Fibroblast of mammary gland (primary cell): Measurements from ENCODE around the gene MCCC1.

Experiments used
- DNase-seq: peaks from one replicate; pipeline ENCODE4 v3.0.0-alpha.2; 2010; ENCODE audit warnings: low read depth
- H3K4me3 ChIP-seq: 2 replicates; pipeline ENCODE4 v1.5.1; 2011; ENCODE audit warnings: low read depth, mild to moderate bottlenecking, low read length, moderate library complexity; ENCODE audit not compliant: control insufficient read depth
- TF ChIP-seq, protein P1 (sequence below): conservative IDR thresholded peaks from 2 replicates; pipeline ENCODE4 v1.5.1; 2011; ENCODE audit warnings: low read depth, low read length, inconsistent platforms; ENCODE audit not compliant: control insufficient read depth, insufficient read depth

MCCC1 gene

DNA sequence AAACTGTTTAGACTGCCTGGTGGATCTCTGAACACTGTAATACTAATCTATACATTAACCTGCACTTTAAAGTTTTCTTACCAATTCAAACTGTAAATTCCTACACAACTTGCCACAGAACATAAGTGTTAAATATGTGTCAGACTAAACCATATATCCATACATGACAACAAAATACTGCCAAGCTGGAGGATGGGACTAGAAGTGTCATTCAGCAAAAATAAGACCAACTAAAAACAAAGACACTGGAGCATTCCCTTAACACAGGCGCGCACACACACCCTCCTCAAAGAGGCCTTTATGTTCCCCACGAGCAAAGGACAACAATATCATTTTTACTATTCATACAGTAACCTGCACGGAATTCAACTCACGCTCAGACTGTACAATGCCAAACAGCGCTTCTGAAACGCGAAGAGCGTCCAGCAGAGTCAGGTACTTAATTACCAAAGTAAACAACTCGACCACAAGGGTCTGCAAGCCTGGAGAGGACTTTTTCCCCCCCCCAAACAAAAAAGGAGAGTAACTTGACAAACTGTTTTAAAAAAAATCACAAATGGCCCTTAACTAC, 120.1 kb downstream of the MCCC1 start:
- TF ChIP-seq, protein P1, sequence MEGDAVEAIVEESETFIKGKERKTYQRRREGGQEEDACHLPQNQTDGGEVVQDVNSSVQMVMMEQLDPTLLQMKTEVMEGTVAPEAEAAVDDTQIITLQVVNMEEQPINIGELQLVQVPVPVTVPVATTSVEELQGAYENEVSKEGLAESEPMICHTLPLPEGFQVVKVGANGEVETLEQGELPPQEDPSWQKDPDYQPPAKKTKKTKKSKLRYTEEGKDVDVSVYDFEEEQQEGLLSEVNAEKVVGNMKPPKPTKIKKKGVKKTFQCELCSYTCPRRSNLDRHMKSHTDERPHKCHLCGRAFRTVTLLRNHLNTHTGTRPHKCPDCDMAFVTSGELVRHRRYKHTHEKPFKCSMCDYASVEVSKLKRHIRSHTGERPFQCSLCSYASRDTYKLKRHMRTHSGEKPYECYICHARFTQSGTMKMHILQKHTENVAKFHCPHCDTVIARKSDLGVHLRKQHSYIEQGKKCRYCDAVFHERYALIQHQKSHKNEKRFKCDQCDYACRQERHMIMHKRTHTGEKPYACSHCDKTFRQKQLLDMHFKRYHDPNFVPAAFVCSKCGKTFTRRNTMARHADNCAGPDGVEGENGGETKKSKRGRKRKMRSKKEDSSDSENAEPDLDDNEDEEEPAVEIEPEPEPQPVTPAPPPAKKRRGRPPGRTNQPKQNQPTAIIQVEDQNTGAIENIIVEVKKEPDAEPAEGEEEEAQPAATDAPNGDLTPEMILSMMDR: no peak
- H3K4me3 ChIP-seq: peak overlapping the region; percentile 85
- no peak for DNase-seq

- no peak for DNase-seq
- TF ChIP-seq, protein P1: no peak
- no peak overlapping the region for H3K4me3 ChIP-seq
These were observed 120.9 kb downstream of the MCCC1 start for GRCh38 chr3:182978387-182978786.

DNA sequence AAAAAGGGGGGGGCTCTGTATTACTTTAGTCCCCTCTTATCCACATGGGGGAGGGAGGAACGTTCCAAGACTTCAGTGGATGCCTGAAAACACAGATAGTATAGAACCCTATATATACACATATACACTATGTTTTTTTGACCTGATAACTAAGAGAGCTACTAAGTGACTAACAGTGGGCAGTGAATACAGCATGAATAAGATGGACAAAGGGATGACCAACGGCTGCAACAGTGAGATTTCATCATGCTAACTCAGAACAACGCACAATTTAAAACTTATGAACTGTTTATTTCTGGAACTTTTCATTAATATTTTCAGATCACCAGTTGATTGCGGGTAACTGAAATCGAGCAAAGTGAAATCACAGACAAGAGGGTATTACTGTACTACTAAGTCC, 126.2 kb downstream of the MCCC1 start:
- peak; percentile 51 for DNase-seq

DNA sequence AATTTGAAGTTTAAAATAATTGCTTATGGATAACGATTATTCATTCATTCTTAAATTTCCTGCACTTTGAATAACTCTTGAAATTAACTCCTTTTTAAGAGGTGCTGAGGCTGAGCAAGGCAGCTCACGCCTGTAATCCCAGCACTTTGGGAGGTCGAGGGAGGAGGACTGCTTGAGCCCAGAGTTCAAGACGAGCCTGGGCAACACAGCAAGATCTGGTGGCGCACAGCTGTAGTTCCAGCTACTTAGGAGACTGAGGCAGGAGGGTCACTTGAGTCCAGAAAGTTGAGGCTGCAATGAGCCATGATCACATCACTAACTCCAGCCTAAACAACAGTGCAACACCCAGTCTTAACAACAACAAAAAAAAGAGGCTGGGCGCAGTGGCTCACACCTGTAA, 126.9 kb downstream of the MCCC1 start:
- DNase-seq: no peak
- H3K4me3 ChIP-seq: no peak overlapping the region
- TF ChIP-seq, protein P1: no peak

More for the DNA sequence above, 126.2 kb downstream of the MCCC1 start:
- TF ChIP-seq, protein P1: no peak
- no peak overlapping the region for H3K4me3 ChIP-seq

DNA sequence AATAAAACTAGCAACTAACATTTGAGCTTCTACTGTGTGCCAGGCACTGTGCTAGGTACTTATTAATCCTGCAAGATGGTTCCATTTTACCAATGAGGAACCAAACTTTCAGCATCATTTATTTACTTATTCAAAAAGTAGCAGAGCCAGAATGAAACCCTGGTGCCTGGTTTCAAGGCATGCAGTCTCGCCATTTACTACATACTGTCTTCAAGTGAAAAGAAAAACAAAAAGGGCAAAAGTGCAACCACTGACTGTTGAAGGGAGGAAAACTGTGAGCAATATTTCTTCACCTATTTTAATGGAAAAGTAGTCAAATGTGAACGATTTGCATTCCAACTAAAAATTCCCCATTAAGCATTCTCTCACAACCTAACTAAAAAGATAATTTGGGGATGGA, 127.7 kb downstream of the MCCC1 start:
- TF ChIP-seq, protein P1: no peak
- no peak overlapping the region for H3K4me3 ChIP-seq
- DNase-seq: no peak

- no peak overlapping the region for H3K4me3 ChIP-seq
- DNase-seq: no peak
- TF ChIP-seq, protein P1: no peak
These were observed 128.4 kb downstream of the MCCC1 start for GRCh38 chr3:182970811-182971418.
